SK-N-MC (cell line): ENCODE results near the gene CXCR6.

Experiments used
- EZH2 ChIP-seq: fragments of 200-600 bp; sonication (generic); IDR thresholded peaks from one replicate; pipeline ENCODE4 v1.6.1; 2017; ENCODE audit warnings: antibody characterized with exemption
- FOXP2 ChIP-seq: optimal IDR thresholded peaks from 2 replicates; pipeline ENCODE3; 2011; ENCODE audit warnings: mild to moderate bottlenecking, moderate library complexity; ENCODE audit not compliant: insufficient read depth; ENCODE audit errors: extremely low read length, control extremely low read depth
- POLR2AphosphoS5 ChIP-seq: IDR thresholded peaks from 2 replicates; pipeline ENCODE4 v1.6.1; 2012; ENCODE audit warnings: mild to moderate bottlenecking, low read depth, low read length, borderline replicate concordance

GRCh38 chr3:45968149-45968548 is 24.9 kb downstream of the CXCR6 start:
- no peak for TF ChIP-seq POLR2AphosphoS5
- TF ChIP-seq EZH2, result no peak
- no peak for TF ChIP-seq FOXP2
